ENCODE data around the gene NQO2. TPM values are rescaled to one million over a fixed set of nuclear protein-coding genes. Genes with fewer than 3 reads are reported as not detected.

NQO2 gene
- total RNA-seq, 1 experiment from 2014 or later = 82.9 TPM

DNA sequence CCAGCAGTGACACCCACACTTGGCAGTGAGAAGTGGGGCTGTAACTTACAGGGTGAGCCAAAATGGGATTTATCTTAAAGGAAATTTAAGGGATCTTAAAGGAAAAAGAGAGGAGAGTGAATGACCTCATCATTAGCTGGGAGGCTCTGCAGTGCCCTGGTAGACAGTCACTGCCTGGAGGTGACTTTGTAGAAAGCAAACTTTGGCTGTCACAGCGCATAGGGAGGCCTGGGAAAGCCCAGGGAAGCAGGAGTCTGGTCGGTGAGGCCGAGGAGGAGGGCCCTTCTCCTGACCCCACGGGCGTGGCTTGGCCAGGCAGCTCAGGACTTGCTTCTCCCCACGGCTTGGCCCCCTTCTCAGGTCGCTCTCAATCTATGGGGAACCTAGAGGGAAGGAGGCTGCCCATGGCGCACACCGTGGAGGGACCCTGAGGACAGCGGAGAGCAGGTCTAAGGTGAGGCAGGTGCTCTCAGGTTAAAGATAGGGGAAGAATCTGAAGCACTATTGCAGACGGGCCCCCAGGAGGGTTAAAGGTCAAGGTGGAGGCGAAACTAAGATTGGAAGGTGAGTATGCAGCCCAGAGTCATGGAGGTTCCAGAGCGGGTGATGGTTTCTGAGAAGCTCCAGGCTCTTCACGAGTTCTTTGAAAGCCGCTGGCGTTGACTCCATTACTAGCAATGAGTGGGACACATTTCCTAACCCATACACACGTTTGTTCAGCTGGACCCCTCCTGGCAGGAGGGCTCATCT is 53.0 kb downstream of the NQO2 start:
- RAD21 ChIA-PET (ENCODE audit: low non-redundant PET in 1 of 2, low total read pairs in 2 of 2, uncharacterized antibody in 2 of 2, unreplicated experiment in 2 of 2) = interaction anchor here in 1 of 2 experiments (1.8 kb wide), 1 partner anchor 51 kb away, joined by 5 read pairs; no protein-coding TSS in a partner anchor
- no peak for DNase-seq (ENCODE audit: low read depth, low spot score)
- no peak for ATAC-seq
- Histone ChIP-seq H3K27me3 (ENCODE audit: insufficient read depth, low read length) (no peaks in the 10 kb centered on the region), H4K20me1 (ENCODE audit: insufficient read depth) (no peaks in the 10 kb centered on the region), H3K9ac (ENCODE audit: low read length) (peak overlapping the region; percentile 67), H3K4me3 (replicated peaks in 1 of 2; ENCODE audit: low read depth in 1 of 2, low read length in 2 of 2) (peak overlapping the region; percentile 57 to 63), H3K9me3 (ENCODE audit: control insufficient read depth in 1 of 2, insufficient read depth in 1 of 2, low read depth in 1 of 2, low read length in 2 of 2) (no peaks in the 10 kb centered on the region), H2AFZ (ENCODE audit: low read depth, low read length, poor library complexity, severe bottlenecking) (peak overlapping the region; percentile 7), H3K27ac (ENCODE audit: low read depth, low read length) (no peak overlapping the region), H3K4me1 (ENCODE audit: control insufficient read depth in 1 of 2, insufficient read depth in 2 of 2, low read length in 2 of 2) (peaks cover 10 to 24% of the 10 kb centered on the region in 2 experiments; a peak in 2 of 4 replicates), H3K36me3 (ENCODE audit: control insufficient read depth in 1 of 2, insufficient read depth in 2 of 2, low read length in 2 of 2) (no peaks in the 10 kb centered on the region), H3K79me2 (ENCODE audit: insufficient read depth, low read length) (no peaks in the 10 kb centered on the region), H3K4me2 (ENCODE audit: low read length) (peak overlapping the region; percentile 90), H3K9me2 (ENCODE audit: insufficient read depth) (no peaks in the 10 kb centered on the region)
- CTCF ChIA-PET = interaction anchor here (2.7 kb wide), 1 partner anchor 51 kb away, joined by 14 read pairs; no protein-coding TSS in a partner anchor
- no TSS peak for BruUV-seq (replicated peaks)
- TF ChIP-seq ZNF274 (IDR thresholded peaks at IDR 0.05; ENCODE audit: low read depth, low read length) (no peak), RAD21 (IDR thresholded peaks at IDR 0.05; ENCODE audit: low read depth) (no peak), YY1 (IDR thresholded peaks at IDR 0.05; ENCODE audit: extremely low read depth, insufficient replicate concordance, low read depth, low read length) (no peak), FOSL1 (IDR thresholded peaks at IDR 0.05; ENCODE audit: low read depth) (no peak), POLR2A (IDR thresholded peaks at IDR 0.05; ENCODE audit: borderline replicate concordance, extremely low read depth, insufficient read depth, insufficient read length) (no peak), ZFX (IDR thresholded peaks at IDR 0.05) (no peak), ELF1 (IDR thresholded peaks at IDR 0.05; ENCODE audit: borderline replicate concordance, low read depth) (no peak), EGR1 (IDR thresholded peaks at IDR 0.05; ENCODE audit: low read depth) (no peak), POLR2AphosphoS5 (IDR thresholded peaks at IDR 0.05; ENCODE audit: low read depth, low read length) (no peak), JUND (IDR thresholded peaks at IDR 0.05) (no peak), EZH2phosphoT487 (IDR thresholded peaks at IDR 0.05; ENCODE audit: borderline replicate concordance) (no peak)
- TF ChIP-seq, protein P1, sequence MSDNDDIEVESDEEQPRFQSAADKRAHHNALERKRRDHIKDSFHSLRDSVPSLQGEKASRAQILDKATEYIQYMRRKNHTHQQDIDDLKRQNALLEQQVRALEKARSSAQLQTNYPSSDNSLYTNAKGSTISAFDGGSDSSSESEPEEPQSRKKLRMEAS (IDR thresholded peaks at IDR 0.05) = no peak
- TF ChIP-seq, protein P2, sequence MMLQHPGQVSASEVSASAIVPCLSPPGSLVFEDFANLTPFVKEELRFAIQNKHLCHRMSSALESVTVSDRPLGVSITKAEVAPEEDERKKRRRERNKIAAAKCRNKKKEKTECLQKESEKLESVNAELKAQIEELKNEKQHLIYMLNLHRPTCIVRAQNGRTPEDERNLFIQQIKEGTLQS (IDR thresholded peaks at IDR 0.05) = no peak
- POLR2A ChIA-PET = interaction anchor here (1.1 to 3.0 kb wide), 3 partner anchors 8 to 52 kb away, joined by 3 to 21 read pairs (median 6); partner anchors contain the start of gene NQO2
- intact Hi-C loops (cut with micrococcal nuclease) = loop anchor here (5.0 to 10.0 kb wide), 2 partner anchors 205 to 1458 kb away; no protein-coding TSS in a partner anchor
